ENCODE data around the gene ATOH1. TPM values are rescaled to one million over a fixed set of nuclear protein-coding genes. Genes with fewer than 3 reads are reported as not detected.
A peak's percentile ranks its signal among the peaks of the same experiment; 100 is the strongest.

ATOH1 gene
- not detected for polyA plus RNA-seq (2013, experiment 1 of 2; ENCODE audit: insufficient read length)
- polyA plus RNA-seq (2013, experiment 2 of 2; ENCODE audit: insufficient read length) = not detected

- DNase-seq = no peak
Observed at GRCh38 chr4:93828332-93828994, at the start of gene ATOH1. ATOH1 (plus strand) TSS chr4:93828753; CDS start chr4:93828927, 174 bp downstream.

- DNase-seq = no peak
Observed at GRCh38 chr4:93779228-93779627, 49.3 kb upstream of the ATOH1 start.

- DNase-seq = no peak
Observed at GRCh38 chr4:93780080-93780479, 48.5 kb upstream of the ATOH1 start.

GRCh38 chr4:93781198-93781597 lies 47.4 kb upstream of the ATOH1 start:
- DNase-seq = no peak

- no peak for DNase-seq
Observed at GRCh38 chr4:93786149-93786548, 42.4 kb upstream of the ATOH1 start.

- no peak for DNase-seq
Observed at GRCh38 chr4:93788712-93789111, 39.8 kb upstream of the ATOH1 start.

- DNase-seq = peak; percentile 56
Observed at GRCh38 chr4:93791570-93792195, 36.9 kb upstream of the ATOH1 start.

- no peak for DNase-seq
Observed at GRCh38 chr4:93802045-93802444, 26.5 kb upstream of the ATOH1 start.

GRCh38 chr4:93809773-93810172 lies 18.8 kb upstream of the ATOH1 start:
- DNase-seq = no peak

- no peak for DNase-seq
Observed at GRCh38 chr4:93810340-93810992, 18.1 kb upstream of the ATOH1 start.

- DNase-seq = no peak
Observed at GRCh38 chr4:93813092-93813491, 15.5 kb upstream of the ATOH1 start.

- no peak for DNase-seq
Observed at GRCh38 chr4:93814141-93814540, 14.4 kb upstream of the ATOH1 start.

- no peak for DNase-seq
Observed at GRCh38 chr4:93814722-93815121, 13.8 kb upstream of the ATOH1 start.

- DNase-seq = no peak
Observed at GRCh38 chr4:93825551-93826216, 2.9 kb upstream of the ATOH1 start.

GRCh38 chr4:93827272-93827947 lies 1.1 kb upstream of the ATOH1 start:
- DNase-seq = no peak

GRCh38 chr4:93828995-93829819 lies 654 bp downstream of the ATOH1 start:
- no peak for DNase-seq

- no peak for DNase-seq
Observed at GRCh38 chr4:93829820-93830687, 1.5 kb downstream of the ATOH1 start.

- no peak for DNase-seq
Observed at GRCh38 chr4:93831716-93832496, 3.4 kb downstream of the ATOH1 start.

- DNase-seq = no peak
Observed at GRCh38 chr4:93834249-93835066, 5.9 kb downstream of the ATOH1 start.
